GM11168 (cell line): ENCODE data around the gene NEK6.

ENCODE experiments used
- in situ Hi-C: fragments of 300-500 bp; cut with MboI; formaldehyde crosslinking; loops from one replicate; pipeline ENCODE4 v1.12.0; 2022; ENCODE audit warnings: low sequenced_read_pairs; ENCODE audit not compliant: unreplicated experiment

The NEK6 gene

DNA sequence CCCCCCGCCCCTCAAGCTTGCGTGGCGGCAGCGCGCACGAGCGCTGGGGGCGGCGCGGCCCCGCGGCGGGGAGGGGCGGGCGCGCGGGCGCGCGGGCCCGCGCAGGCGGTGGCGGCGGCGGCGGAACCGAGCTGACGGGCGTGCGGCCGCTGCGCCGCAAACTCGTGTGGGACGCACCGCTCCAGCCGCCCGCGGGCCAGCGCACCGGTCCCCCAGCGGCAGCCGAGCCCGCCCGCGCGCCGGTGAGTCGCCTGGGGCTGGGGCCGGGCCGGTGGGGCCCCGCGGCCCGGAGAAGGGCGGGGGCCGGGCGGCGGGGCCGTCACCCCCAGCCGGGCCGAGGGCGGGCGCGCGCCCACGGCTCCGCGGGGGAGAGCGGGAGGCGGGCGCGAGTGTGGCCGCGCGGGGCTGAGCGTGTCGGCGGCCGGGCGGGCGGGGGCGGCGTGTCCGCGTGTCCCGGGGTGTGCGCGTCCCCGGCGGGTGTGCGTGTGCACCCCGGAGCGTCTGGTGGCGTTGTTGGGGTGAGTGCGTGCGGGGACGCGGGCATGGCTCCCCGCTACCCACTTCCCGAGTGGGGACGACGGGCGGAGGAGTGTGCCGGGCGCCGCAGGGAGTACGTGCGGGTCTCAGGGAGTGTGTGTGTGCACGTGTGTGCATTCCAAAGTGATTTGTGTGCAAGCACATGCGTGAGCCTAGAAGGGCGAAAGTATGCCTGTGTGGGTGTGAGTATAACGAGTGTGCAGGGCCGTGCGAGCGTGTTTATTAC is at the start of gene NEK6:
NEK6 (plus strand) TSS at position 106 of the 763 bp plus-strand sequence. CDS start 44,016 bp downstream, outside the sequence.
- in situ Hi-C loops = no loop called here

DNA sequence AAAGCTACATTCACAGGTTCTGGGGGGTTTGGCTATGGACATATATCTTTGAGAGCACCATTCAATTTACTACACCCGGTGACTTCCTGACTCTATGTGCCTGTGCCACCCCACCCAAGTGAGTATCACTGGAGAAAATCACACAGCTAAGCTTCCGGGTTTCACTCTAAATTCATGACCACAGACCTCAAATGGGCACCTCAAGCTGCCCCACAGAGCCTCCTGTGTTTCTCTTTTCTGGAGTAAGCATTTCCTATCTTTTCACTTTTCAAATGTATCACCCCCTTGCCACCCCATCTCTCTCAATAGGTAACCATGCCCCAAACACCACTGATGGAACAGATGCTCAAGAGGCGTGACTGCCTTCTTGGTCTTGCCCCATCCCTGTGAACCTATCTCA is 49.2 kb upstream of the NEK6 start:
- in situ Hi-C loops = no loop called here

DNA sequence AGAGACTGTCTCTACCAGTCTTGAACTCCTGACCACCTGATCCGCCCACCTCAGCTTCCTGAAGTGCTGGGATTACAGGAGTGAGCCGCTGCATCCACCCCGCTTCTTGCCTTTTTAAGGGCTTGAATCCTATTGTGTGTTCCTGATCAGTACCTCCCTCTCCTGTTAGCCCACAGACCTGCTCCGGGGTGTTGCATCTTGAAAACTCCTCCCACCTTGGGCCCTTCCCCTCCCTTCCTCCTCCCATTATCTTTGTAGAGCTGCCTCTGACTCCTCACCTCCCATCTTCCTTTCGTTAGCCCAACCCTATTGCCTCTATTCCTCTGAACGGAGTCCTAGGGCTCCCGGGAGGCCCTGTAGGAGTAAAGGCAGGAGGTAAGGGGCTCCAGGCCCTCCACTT is 48.5 kb upstream of the NEK6 start:
- in situ Hi-C loops = no loop called here

DNA sequence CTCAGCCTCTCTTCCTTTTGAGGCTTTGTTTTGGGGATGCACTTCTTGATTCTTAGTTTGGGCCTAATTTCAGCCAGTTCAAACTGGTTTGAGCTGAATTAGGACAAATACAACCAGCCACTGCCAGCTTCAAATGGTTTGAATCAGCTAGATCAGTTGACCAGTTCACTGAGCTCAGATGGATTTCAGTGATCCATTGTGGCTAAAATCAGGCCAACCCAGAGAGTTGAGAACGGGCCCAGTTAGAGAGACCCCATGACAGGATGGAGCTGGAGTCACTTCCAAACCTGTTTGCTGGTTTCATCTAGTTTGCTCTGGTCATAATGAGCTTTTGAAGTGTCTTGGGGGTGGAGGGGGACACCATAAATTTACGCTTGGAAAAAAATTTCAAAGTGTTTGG is 48.0 kb upstream of the NEK6 start:
- in situ Hi-C loops = no loop called here

DNA sequence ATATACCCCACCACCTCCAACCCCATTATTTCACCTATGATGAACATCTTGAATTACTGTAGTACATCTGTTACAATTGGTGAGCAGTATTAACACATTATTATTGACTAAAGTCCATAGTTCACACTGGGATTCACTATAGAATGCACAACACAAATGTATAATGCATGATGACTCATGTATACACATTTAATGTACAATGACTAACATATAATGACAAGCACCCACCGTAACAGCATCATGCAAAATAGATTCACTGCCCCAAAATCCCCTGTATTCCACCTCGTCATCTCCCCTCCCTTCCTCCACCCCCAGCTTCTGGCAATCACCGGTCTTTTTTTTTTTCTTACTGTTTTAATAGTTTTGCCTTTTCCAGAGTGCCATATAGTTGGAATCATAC is 47.1 kb upstream of the NEK6 start:
- in situ Hi-C loops = no loop called here

DNA sequence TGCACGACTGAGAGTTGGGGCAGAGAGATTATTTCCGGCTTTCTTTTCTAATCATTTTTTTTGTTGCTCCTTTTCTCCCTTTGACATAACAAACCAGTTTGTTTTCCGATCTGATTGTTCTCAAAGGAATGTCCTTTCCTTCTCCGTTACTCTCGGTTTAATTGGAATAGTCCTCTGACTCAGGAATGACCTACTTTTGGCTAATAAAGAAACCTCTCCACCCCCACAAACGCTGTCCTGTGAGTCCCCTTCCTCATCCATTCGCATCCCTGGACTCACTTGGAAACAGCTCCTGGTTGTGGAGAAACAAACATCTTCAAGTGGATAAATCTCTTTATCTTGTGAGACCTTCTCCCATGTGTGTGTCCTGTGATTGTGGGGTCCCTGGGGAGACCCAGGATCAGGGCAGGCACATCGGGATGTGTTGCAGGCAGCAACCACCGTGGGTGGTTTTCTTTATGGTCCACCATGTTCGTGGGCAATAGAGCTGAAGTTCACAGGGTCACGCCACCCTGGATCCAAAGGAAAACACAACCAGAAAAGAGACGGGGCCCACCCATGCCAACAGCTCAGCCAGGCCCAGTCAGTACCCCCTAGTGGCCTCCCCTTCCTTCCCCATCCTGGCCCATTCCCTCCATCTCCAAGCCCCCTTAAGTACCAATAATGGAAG is 45.2 kb upstream of the NEK6 start:
- in situ Hi-C loops = no loop called here

DNA sequence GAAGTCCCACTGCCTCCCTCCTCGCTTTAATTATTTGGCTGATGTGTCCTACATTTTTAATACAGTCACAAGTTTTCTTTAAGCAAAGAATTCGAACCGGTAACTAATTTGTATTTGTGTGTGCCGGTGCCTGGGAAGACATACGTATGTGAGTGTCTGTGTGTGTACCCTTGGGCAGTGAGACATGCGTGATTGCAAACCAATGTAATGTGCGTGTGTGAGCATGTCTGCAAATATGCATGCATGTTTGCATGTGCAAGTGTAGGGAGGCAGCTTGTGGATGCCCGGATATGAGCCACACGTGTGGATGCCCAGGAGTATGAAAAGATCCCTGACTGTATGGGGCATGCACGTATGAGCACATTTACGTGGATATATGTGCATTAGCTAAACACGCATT is 44.4 kb upstream of the NEK6 start:
- in situ Hi-C loops = no loop called here

DNA sequence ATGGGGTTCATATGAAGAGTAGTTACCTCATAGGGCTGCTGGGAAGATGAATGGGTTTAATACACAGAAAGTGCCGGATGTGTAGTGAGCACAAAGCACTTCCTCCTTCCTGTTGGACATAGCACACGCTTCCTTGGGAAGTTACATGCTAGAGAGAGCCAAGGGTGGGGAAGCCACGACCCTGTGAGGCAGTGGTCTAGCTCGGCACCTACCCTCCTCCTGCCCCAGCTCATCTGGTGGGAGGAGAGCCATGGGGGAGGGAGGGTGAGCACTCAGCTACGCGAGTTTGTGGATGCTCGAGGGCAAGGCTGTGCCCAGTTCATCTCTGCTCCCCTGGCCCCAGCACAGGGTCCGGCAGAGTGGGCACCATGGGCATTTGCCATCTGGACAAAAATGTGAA is 43.6 kb upstream of the NEK6 start:
- in situ Hi-C loops = no loop called here

DNA sequence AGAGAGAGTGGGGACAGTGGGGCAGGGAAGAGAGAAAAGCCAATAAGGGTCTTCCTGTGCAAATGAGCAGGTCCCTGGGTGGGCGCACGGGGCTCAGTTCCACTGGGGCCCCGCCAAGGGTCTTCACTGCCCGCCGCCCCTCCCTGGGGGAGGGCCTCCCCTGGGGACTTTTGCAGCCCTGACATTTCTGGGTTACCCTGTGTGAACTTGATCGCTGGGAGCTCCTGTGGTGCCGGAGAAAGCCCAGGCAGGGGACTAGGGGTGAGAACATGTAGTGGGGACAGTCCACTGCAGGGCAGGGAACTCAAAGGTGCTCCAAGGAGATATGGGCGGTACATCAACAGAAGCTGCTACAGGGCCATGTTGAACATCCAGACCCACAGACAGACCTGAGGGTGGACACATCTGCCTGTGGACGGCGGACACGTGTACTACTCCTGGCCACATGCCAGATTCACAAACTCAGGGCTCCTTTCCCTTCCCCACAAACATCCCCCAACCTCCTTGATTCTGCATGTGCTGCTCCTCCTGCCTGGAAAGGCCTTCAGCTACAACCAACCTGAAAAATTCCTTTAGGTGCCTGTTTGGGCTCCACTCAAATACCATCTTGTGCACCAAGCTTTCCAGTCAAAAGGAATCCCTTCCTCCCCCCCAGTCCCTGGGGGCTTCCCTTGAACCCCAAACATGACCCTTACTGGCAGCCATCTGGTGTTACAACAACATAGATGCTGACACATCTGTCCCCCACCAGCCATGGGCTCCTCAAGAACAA is 43.0 kb upstream of the NEK6 start:
- in situ Hi-C loops = no loop called here

DNA sequence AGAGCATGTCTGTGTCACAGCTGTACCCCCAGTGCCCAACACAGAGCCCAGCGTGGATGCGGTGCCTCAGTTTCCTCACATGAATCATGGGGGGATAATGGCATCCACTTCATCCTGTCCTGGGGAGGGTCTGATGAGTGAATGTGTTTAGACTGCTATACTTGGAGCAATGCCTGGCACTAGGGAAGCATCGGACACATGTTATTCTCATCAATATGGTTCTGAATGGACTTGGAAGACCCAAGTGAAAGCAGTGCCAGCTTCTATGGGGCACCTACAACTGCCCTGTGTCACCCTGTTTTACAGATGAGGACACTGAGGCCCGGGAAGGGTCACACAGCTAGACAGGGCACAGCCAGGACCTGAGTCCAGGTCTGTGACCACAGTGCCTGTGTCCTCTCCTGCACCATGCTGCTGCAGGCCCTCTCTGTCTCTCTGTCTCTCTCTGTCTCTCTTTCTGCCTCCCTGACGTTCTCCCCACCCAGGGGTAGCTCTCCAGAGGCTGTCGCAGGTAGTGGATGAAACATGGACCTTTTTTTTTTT is 42.3 kb upstream of the NEK6 start:
- in situ Hi-C loops = no loop called here

DNA sequence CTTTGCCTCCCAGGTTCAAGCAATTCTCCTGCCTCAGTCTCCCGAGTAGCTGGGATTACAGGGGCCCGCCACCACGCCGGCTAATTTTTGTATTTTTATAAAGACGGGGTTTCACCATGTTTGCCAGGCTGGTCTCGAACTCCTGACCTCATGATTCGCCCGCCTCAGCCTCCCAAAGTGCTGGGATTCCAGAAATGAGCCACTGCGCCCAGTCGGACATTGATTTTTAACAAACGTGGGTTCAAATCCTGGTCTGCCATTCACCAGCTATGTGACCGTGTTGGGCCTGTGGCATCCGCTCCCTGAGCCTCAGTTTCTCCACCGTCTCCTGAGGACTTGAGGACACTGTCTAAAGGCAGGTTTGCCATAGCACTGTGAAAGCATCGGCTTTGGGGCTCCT is 41.8 kb upstream of the NEK6 start:
- in situ Hi-C loops = no loop called here

DNA sequence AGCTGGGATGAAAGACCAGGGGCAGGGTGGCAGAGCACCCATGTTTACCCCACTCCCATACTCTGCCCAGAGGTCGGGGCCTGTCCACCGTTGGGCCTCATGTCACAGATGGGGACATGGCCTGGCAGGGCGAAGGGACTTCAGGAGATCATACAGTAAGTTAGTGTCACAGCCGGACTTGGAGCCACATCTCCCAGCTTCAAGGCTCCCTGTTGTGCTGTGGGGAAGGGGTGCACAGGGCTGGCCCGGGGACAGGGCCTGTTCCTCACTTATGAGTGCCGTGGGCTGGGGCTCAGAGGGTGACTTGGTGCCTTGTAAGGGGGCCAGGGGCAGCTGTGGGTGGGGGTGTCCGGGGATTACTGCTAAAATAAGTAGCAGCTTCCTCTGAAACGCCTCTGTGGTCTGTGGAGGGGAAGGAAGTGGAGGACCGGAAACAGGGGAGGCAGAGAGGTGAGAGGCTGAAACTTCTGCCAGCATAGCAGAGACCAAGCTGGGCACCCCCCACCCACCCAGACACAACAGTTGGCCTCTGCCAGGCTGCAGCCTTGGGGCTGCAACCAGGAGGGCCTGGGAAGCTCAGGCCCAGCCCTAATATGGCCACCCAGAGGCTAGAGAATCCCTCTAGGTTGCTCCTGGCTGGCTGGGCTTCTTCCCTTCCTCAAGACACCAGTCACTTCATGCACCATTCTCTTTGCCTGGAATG is 41.1 kb upstream of the NEK6 start:
- in situ Hi-C loops = no loop called here

DNA sequence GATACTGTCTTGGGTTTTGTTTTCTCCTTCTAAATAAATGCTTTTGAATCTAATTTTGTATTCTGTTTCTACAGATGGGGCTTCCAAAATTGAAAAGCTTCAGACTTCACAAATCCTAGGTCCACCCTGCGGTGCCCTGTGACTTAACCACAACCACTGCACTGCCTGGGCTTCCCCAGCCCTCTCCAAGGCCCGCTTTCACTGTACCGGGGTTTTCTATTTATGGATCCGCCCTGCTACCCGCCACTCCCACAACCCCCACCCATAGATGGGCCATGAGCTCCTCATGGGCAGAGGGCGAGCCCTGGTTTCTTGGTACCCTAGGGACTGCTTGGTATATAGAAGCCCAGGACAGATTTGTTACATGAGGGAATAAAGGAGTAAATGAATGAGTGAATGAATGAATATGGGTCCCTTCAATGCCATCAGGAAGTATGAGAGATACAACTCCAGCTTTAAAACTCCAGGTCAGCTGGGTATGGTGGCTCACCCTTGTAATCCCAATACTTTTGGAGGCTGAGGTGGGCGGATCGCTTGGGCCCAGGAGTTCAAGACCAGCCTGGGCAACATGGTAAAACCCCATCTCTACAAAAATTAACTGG is 39.8 kb upstream of the NEK6 start:
- in situ Hi-C loops = no loop called here

DNA sequence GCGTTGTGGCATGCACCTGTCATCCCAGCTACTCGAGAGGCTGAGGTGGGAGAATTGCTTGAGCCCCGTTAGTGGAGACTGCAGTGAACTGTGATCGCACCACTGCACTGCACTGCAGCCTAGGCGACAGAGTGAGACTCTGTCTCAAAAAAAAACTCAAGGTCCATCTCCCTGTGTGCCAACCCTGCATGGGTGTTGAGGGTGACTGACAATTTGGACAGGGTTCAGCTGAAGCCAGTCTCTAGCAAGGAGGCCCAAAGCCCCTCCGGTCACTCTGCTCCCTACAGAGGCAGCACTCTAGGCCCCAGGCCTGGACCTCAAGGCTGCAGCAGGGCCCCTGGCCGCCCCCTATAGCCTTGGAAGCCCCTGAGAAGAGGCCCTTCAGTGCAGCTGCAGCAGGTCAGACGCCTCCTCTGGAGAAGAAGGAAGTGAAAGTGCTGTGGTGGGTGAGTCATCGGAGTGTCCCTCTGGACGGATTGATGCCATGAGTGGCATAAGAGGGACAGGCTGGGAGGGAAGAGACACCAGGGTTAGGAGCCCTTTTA is 39.2 kb upstream of the NEK6 start:
- in situ Hi-C loops = no loop called here

DNA sequence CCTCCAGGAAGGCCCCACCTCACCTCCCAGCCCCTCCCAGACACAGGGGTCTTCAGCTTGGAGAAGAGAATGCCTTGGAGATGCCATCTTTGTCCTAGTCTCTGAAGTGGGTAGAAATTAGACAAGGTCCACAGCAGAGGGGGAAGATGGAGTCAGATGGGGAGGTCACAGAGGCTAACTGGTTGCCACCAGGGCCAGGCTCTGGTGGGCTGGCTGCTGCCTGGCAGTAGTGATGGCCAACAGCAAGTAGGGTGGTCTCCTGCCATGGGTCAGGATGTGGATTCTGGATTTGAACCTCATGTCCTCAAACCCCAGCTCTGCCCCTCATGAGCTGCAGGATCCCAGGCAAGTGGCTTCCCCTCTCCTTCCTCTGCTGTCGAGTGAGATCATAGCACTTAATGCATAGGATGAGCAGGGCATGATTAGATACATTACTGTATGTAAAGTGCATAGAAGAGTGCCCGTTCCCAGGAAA is 38.7 kb upstream of the NEK6 start:
- in situ Hi-C loops = no loop called here

DNA sequence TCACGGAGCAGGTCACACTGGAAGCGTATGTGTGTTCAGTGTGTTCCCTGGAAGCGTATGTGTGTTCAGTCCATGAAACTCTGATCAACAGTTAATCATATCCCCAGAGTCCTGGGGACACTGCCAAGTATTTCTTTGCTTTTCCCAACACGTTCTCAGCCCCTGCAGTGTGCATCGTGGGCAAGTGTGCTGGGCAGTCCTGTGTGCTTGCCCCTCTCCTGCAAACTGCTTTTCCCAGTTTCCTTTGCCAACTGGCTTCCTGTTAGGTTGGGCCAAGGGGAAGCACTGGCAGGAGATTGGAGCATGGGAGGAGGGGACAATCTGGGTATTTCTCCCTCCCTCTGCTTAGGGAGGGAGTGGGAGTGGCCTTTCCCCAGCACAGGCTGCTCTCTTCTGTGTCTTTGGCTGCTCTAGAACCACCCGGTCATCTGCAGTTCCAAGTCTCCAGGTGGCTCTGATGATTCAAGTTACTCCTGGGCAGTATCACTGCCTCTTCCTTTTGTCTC is 36.8 kb upstream of the NEK6 start:
- in situ Hi-C loops = no loop called here

DNA sequence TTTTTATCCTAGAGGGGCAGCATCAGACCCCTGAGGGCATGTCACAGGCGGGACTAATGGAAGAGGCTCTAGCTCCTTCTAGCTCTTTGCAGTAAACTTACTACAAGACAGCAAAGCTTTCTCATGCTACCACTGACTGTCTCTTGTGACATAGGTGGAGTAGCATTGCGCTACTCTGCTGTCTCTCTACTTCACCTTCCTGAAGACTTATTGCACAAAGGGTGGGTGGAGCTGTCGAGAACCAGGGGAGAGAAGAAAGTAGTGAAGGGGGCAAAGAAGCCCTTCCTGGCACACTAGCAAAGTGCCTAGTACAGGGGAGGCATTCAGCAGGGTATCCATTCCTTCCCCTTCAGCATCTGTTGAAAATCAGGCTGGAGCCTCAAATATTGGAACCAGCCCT is 36.1 kb upstream of the NEK6 start:
- in situ Hi-C loops = no loop called here

DNA sequence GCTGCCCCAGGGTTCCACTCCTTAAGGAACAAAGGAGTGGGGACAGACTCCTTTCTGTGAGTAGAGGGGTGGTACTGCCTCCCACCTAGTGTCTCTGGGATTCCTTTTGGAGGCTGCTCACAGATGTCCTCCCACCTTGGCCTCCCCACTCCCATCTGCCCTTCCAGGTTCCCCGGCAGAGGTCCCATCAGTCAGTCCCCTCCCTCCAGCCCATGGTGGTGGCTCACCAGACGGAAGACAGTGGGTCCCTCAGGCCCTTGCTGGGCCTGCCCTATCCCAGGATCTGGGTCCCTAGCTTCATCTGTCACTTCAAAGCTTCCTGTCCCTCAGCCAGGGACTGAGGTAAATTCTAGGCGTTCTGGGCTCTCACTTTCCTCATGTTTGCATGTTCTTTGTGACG is 35.6 kb upstream of the NEK6 start:
- in situ Hi-C loops = no loop called here

DNA sequence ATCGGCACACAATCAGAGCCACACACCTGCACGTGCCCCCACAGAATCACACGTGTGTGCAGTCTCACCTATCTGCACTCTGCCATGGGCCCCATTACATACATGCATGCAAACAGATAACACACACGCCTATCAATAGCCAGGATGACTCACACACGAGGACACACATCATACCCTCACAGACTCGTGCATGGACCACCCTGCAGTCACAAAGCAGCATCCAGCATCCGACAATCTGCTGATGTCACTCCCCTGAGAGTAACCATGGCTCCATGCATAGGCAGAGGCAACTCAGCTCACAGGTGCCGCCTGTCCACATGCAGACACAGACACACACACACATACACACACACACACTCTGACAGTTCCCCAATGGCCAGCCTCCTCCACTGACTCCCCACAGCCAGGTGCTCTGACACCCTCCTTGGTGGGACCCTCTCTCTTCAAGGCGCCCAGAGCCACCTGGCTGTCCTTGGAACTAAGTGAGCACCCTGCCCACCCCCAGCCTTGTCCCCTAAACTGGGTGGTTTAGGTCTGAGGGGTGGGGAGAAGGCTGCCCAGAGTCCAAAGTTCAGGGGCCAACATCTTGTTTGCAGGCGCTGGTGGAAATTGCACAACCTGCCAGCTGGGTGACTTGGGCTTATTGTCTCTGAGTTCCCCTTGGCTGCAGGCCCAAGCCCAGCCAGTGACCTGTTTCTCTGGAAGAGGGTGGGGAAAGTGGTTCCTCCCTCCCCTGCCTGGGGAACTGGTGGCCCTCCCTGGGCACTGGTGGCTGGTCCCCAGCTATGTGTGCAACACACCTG is 34.6 kb upstream of the NEK6 start:
- in situ Hi-C loops = no loop called here
